H1 (cell line): Measurements from ENCODE around the gene TRIM44. TPM values are rescaled to one million over a fixed set of nuclear protein-coding genes. Genes with fewer than 3 reads are reported as not detected.
"Not testable (repeated sequence)": the region's sequence is repeated elsewhere in the genome, so short reads cannot be mapped to it uniquely, and the experiment has no call there.

Experiments
- CTCF ChIA-PET: fragments of 300-600 bp; sonication (Branson Sonifier 250); formaldehyde crosslinking; loops from one replicate; lab custom pipeline; 2021; ENCODE audit not compliant: partially characterized antibody; lab: Charles Lee
- POLR2A ChIA-PET: fragments of 300-600 bp; sonication (Branson Sonifier 250); formaldehyde crosslinking; loops from one replicate; lab custom pipeline; 2021; ENCODE audit warnings: inconsistent platforms; ENCODE audit not compliant: partially characterized antibody; lab: Charles Lee
- DNase-seq, 2 experiments: peaks; one replicate each; pipeline versions ENCODE4 v3.0.0 to v3.0.0-alpha.2; 2010 to 2022; ENCODE audit warnings: low spot score in 2 of 2, low read depth in 1 of 2, mixed read lengths in 1 of 2
- FAIRE-seq: peaks from 2 replicates; lab custom pipeline; 2011; peaks lifted over from hg19 to GRCh38; lab: Jason Lieb, UNC
- H2AFZ ChIP-seq: 2 replicates; pipeline ENCODE4 v1.8.1; 2012; ENCODE audit warnings: low read length, inconsistent platforms
- H2AK5ac ChIP-seq: 2 replicates; pipeline ENCODE4 v1.6.1; 2013; ENCODE audit warnings: low read depth, low read length
- H2BK120ac ChIP-seq: replicated peaks from 2 replicates; pipeline ENCODE3; 2013; ENCODE audit warnings: low read depth, low read length, inconsistent platforms
- H2BK12ac ChIP-seq: 2 replicates; pipeline ENCODE4 v1.6.1; 2013; ENCODE audit warnings: low read depth, low read length
- H2BK15ac ChIP-seq: 2 replicates; pipeline ENCODE4 v1.6.1; 2013; ENCODE audit warnings: low read length
- H2BK20ac ChIP-seq: 2 replicates; pipeline ENCODE4 v1.6.1; 2013; ENCODE audit warnings: low read length
- H2BK5ac ChIP-seq: 2 replicates; pipeline ENCODE4 v1.6.1; 2013; ENCODE audit warnings: low read depth, low read length
- H3K14ac ChIP-seq: 2 replicates; pipeline ENCODE4 v1.6.1; 2013; ENCODE audit warnings: inconsistent platforms; ENCODE audit not compliant: insufficient read length
- H3K18ac ChIP-seq: 2 replicates; pipeline ENCODE4 v1.6.1; 2013; ENCODE audit warnings: low read length; ENCODE audit errors: extremely low read depth
- H3K23ac ChIP-seq: 2 replicates; pipeline ENCODE4 v1.6.1; 2013; ENCODE audit warnings: inconsistent platforms; ENCODE audit not compliant: insufficient read length
- H3K23me2 ChIP-seq: 2 replicates; pipeline ENCODE4 v1.6.1; 2013; ENCODE audit warnings: low read depth, low read length
- H3K27ac ChIP-seq: 2 replicates; pipeline ENCODE4 v1.6.1; 2011; ENCODE audit warnings: low read depth, low read length, inconsistent platforms
- H3K27me3 ChIP-seq, 4 experiments: replicated peaks in 1 of 4; 1 replicate in 1 of 4; 2 replicates in 3 of 4; pipeline versions ENCODE4 v1.6.1 to v1.8.1; 2011 to 2013; ENCODE audit warnings: low read length in 3 of 4, mild to moderate bottlenecking in 3 of 4, inconsistent platforms in 2 of 4, mixed read lengths in 2 of 4, moderate library complexity in 1 of 4; ENCODE audit not compliant: control insufficient read depth in 3 of 4, insufficient read depth in 3 of 4; ENCODE audit errors: extremely low read depth in 1 of 4
- H3K36me3 ChIP-seq, 4 experiments: 2 replicates each; pipeline versions ENCODE4 v1.6.1 to v1.8.1; 2011 to 2013; ENCODE audit warnings: mild to moderate bottlenecking in 4 of 4, low read length in 3 of 4, moderate library complexity in 2 of 4, control low read depth in 1 of 4, inconsistent platforms in 1 of 4; ENCODE audit not compliant: insufficient read depth in 4 of 4, control insufficient read depth in 2 of 4
- H3K4ac ChIP-seq: replicated peaks from 2 replicates; pipeline ENCODE3; 2013; ENCODE audit warnings: low read length, low read depth, mixed read lengths, inconsistent platforms; ENCODE audit not compliant: insufficient read length
- H3K4me1 ChIP-seq, 4 experiments: replicated peaks in 1 of 4; 1 replicate in 1 of 4; 2 replicates in 3 of 4; pipeline versions ENCODE4 v1.6.1 to v1.8.1; 2011 to 2013; ENCODE audit warnings: low read length in 3 of 4, inconsistent platforms in 2 of 4, mixed read lengths in 1 of 4; ENCODE audit not compliant: insufficient read depth in 4 of 4, control insufficient read depth in 3 of 4
- H3K4me2 ChIP-seq, 2 experiments: 2 replicates each; pipeline versions ENCODE4 v1.6.1 to v1.8.1; 2011 to 2013; ENCODE audit warnings: low read depth in 2 of 2, low read length in 2 of 2, control low read depth in 1 of 2, inconsistent platforms in 1 of 2, mild to moderate bottlenecking in 1 of 2; ENCODE audit not compliant: insufficient read depth in 1 of 2
- H3K4me3 ChIP-seq, 4 experiments: fragments of 200-600, 300-600 bp in 1 of 4; sonication (generic), shearing (Covaris generic), sonication (Bioruptor Twin) in 1 of 4; 2 replicates each; pipeline versions ENCODE4 v1.5.1 to v1.8.1; 2011 to 2016; ENCODE audit warnings: low read length in 4 of 4, low read depth in 3 of 4, control low read depth in 2 of 4, inconsistent platforms in 2 of 4, mild to moderate bottlenecking in 2 of 4, mixed read lengths in 1 of 4, moderate library complexity in 1 of 4; ENCODE audit not compliant: insufficient read depth in 2 of 4; ENCODE audit errors: extremely low read depth in 1 of 4
- H3K56ac ChIP-seq: replicated peaks from 2 replicates; pipeline ENCODE3; 2013; ENCODE audit warnings: low read depth, mild to moderate bottlenecking, mixed read lengths, low read length, inconsistent platforms; ENCODE audit not compliant: insufficient read length
- H3K79me1 ChIP-seq: 2 replicates; pipeline ENCODE4 v1.6.1; 2013; ENCODE audit warnings: low read depth, low read length, control low read depth
- H3K79me2 ChIP-seq, 2 experiments: 2 replicates each; pipeline versions ENCODE4 v1.6.1 to v1.8.1; 2012 to 2013; ENCODE audit warnings: low read length in 2 of 2, mild to moderate bottlenecking in 2 of 2, inconsistent platforms in 1 of 2; ENCODE audit not compliant: insufficient read depth in 2 of 2, control insufficient read depth in 1 of 2
- H3K9ac ChIP-seq, 4 experiments: replicated peaks in 1 of 4; 1 replicate in 1 of 4; 2 replicates in 3 of 4; pipeline versions ENCODE4 v1.6.1 to v1.8.1; 2011 to 2013; ENCODE audit warnings: low read depth in 3 of 4, low read length in 3 of 4, control low read depth in 2 of 4, mild to moderate bottlenecking in 2 of 4, moderate library complexity in 2 of 4, inconsistent platforms in 1 of 4; ENCODE audit errors: extremely low read depth in 1 of 4
- H3K9me3 ChIP-seq, 2 experiments: 2 replicates each; pipeline versions ENCODE4 v1.6.1 to v1.8.1; 2012 to 2013; ENCODE audit warnings: mild to moderate bottlenecking in 2 of 2, moderate library complexity in 2 of 2, control low read depth in 1 of 2, inconsistent platforms in 1 of 2, low read depth in 1 of 2, low read length in 1 of 2, mixed read lengths in 1 of 2; ENCODE audit not compliant: insufficient read depth in 2 of 2
- H4K20me1 ChIP-seq, 2 experiments: replicated peaks in 1 of 2; 2 replicates each; pipeline versions ENCODE3 to v1.8.1; 2011 to 2013; ENCODE audit warnings: inconsistent platforms in 2 of 2, low read length in 2 of 2, mild to moderate bottlenecking in 1 of 2; ENCODE audit not compliant: insufficient read depth in 2 of 2, control insufficient read depth in 1 of 2
- H4K5ac ChIP-seq: 2 replicates; pipeline ENCODE4 v1.6.1; 2013; ENCODE audit warnings: low read length, low read depth, mixed read lengths, inconsistent platforms; ENCODE audit not compliant: insufficient read length
- H4K8ac ChIP-seq: 2 replicates; pipeline ENCODE4 v1.8.0; 2013; ENCODE audit warnings: mild to moderate bottlenecking, moderate library complexity, low read length, inconsistent platforms; ENCODE audit not compliant: insufficient read depth; ENCODE audit errors: extremely low read depth
- H4K91ac ChIP-seq: replicated peaks from 2 replicates; pipeline ENCODE3; 2013; ENCODE audit warnings: low read length, mixed read lengths, inconsistent platforms; ENCODE audit not compliant: insufficient read length
- WGBS, 2 experiments: shearing (Covaris generic) in 1 of 2; methylation state at CpG; one replicate each; pipeline versions ENCODE4 v1.1.6 to v1.1.7; 2013 to 2015; ENCODE audit warnings: low lambda C conversion rate in 2 of 2, mixed read lengths in 2 of 2, inconsistent platforms in 1 of 2, low coverage in 1 of 2, missing lambda C conversion rate in 1 of 2; ENCODE audit not compliant: insufficient replicate concordance in 2 of 2, insufficient coverage in 1 of 2, insufficient read length in 1 of 2; ENCODE audit errors: extremely low coverage in 1 of 2, missing lambda C conversion rate in 1 of 2; 5-methylcytosine and 5-hydroxymethylcytosine counted together
- polyA plus RNA-seq, 7 experiments: library from polyadenylated mRNA; depleted of rRNA in 3 of 7; stranded (reverse) in 5 of 7; unstranded in 2 of 7; fragments of >200 nt in 5 of 7; fragments of 200-250 nt in 2 of 7; gene quantifications; 1 replicate in 5 of 7; 2 replicates in 1 of 7; 4 replicates in 1 of 7; pipeline versions ENCODE4 v1.2.1 to v1.2.3, GENCODE V29; 2011 to 2013; ENCODE audit warnings: missing spikeins in 2 of 7, mixed read lengths in 2 of 7
- total RNA-seq: library from RNA; stranded (reverse); fragmentation: NEBNext Ultra II Directional; extraction: Animal tissue kit (Norgen Biotek cat#: 25700); gene quantifications from 2 replicates; pipeline ENCODE4 v1.2.1, GENCODE V29; 2021

Gene TRIM44
- total and polyA plus RNA-seq, 2 of the 8 experiments (the other 6 are each of a cell fraction or from before 2014, with no cell fraction given), result 13.9 to 34.4 TPM

- H4K20me1 ChIP-seq, H2AFZ ChIP-seq, H3K36me3 ChIP-seq, H3K27ac ChIP-seq, H3K27me3 ChIP-seq, H2BK20ac ChIP-seq, H2BK15ac ChIP-seq, H3K4me1 ChIP-seq, H4K5ac ChIP-seq, H3K18ac ChIP-seq, H3K79me2 ChIP-seq, H3K9me3 ChIP-seq, FAIRE-seq, H3K14ac ChIP-seq, H3K56ac ChIP-seq, H3K79me1 ChIP-seq, H2BK120ac ChIP-seq, DNase-seq, POLR2A ChIA-PET, H2BK5ac ChIP-seq, H2BK12ac ChIP-seq, H3K23me2 ChIP-seq, H4K91ac ChIP-seq, H3K4me2 ChIP-seq, H3K23ac ChIP-seq, H3K9ac ChIP-seq, H3K4me3 ChIP-seq, H3K4ac ChIP-seq, H4K8ac ChIP-seq, H2AK5ac ChIP-seq: not testable (repeated sequence)
- CTCF ChIA-PET, result interaction anchor here (1.1 to 1.2 kb wide), 3 partner anchors 106 to 543 kb away, joined by 3 to 4 read pairs (median 3); no protein-coding TSS in a partner anchor
- 85% methylated on average over 2 of the region's 2 CpGs; no CpG with 5 or more reads in 1 of the 2 experiments for WGBS, 2 experiments
Observed at GRCh38 chr11:35715677-35716076, 53.1 kb downstream of the TRIM44 start.
